Measurements from ENCODE around the gene RGS12. TPM values are rescaled to one million over a fixed set of nuclear protein-coding genes. Genes with fewer than 3 reads are reported as not detected.

The RGS12 gene
- total and polyA plus RNA-seq, 2 of the 8 experiments (the other 6 are each of a cell fraction or from before 2014, with no cell fraction given), result 6.0 to 16.4 TPM

- peaks cover 2 to 6% of the 10 kb centered on the region in 2 experiments for H4K20me1 ChIP-seq (replicated peaks in 1 of 2; ENCODE audit: control insufficient read depth in 1 of 2, insufficient read depth in 2 of 2, low read length in 2 of 2)
- H3K9ac ChIP-seq (replicated peaks in 1 of 4; ENCODE audit: extremely low read depth in 1 of 4, low read depth in 3 of 4, low read length in 3 of 4), result no peak overlapping the region
- H3K9me3 ChIP-seq (ENCODE audit: insufficient read depth in 2 of 2, low read depth in 1 of 2, low read length in 1 of 2), result no peaks in the 10 kb centered on the region
- H2BK20ac ChIP-seq (ENCODE audit: low read length), result no peak overlapping the region
- no peak overlapping the region for H3K27ac ChIP-seq (ENCODE audit: low read depth, low read length)
- no peak overlapping the region for H2BK120ac ChIP-seq (replicated peaks; ENCODE audit: low read depth, low read length)
- no peaks in the 10 kb centered on the region for H3K36me3 ChIP-seq (ENCODE audit: control insufficient read depth in 2 of 4, insufficient read depth in 4 of 4, low read length in 3 of 4)
- H3K4me3 ChIP-seq (ENCODE audit: extremely low read depth in 1 of 4, insufficient read depth in 2 of 4, low read depth in 3 of 4, low read length in 4 of 4), result no peak overlapping the region
- no peak overlapping the region for H4K5ac ChIP-seq (ENCODE audit: insufficient read length, low read depth, low read length)
- H3K23me2 ChIP-seq (ENCODE audit: low read depth, low read length), result no peaks in the 10 kb centered on the region
- TF ChIP-seq CHD1 (IDR thresholded peaks at IDR 0.05; ENCODE audit: low read depth, low read length) (no peak), BCL11A (IDR thresholded peaks at IDR 0.05; ENCODE audit: low read depth in 2 of 2, low read length in 2 of 2) (no peak), RAD21 (IDR thresholded peaks at IDR 0.05 in 1 of 2, conservative IDR thresholded peaks at IDR 0.05 in 1 of 2; ENCODE audit: low read depth in 2 of 2, low read length in 2 of 2) (0 out of 4 replicates have a peak, but pooled peaks of 1 of the 2 experiments have one; percentile 2), CBX5 (IDR thresholded peaks at IDR 0.05; ENCODE audit: low read depth, low read length) (no peak), POLR2AphosphoS5 (IDR thresholded peaks at IDR 0.05; ENCODE audit: low read depth, low read length) (no peak), ASH2L (IDR thresholded peaks at IDR 0.05; ENCODE audit: low read length) (no peak)
- DNase-seq (ENCODE audit: low read depth in 1 of 2, low spot score in 2 of 2), result peak in 1 of 2 experiments; percentile 29
- POLR2A ChIA-PET (ENCODE audit: partially characterized antibody), result interaction anchor here (1.9 kb wide), 1 partner anchor 68 kb away, joined by 4 read pairs; no protein-coding TSS in a partner anchor
- no peaks in the 10 kb centered on the region for H3K79me2 ChIP-seq (ENCODE audit: control insufficient read depth in 1 of 2, insufficient read depth in 2 of 2, low read length in 2 of 2)
- no peak overlapping the region for H3K56ac ChIP-seq (replicated peaks; ENCODE audit: insufficient read length, low read depth, low read length)
- 0 out of 2 replicates have a peak overlapping the region, but pooled peaks have one; percentile 27 for H2BK12ac ChIP-seq (ENCODE audit: low read depth, low read length)
- no peak overlapping the region for H4K91ac ChIP-seq (replicated peaks; ENCODE audit: insufficient read length, low read length)
- peaks cover 0 to 8% (median 0%) of the 10 kb centered on the region in 4 experiments; a peak in 3 of 7 replicates for H3K4me1 ChIP-seq (replicated peaks in 1 of 4; ENCODE audit: control insufficient read depth in 3 of 4, insufficient read depth in 4 of 4, low read length in 3 of 4)
- H2BK15ac ChIP-seq (ENCODE audit: low read length), result no peak overlapping the region
- H3K18ac ChIP-seq (ENCODE audit: extremely low read depth, low read length), result peak overlapping the region; percentile 83
- WGBS, 2 experiments (ENCODE audit: extremely low coverage in 1 of 2, insufficient coverage in 1 of 2, insufficient read length in 1 of 2, insufficient replicate concordance in 2 of 2, low coverage in 1 of 2, low lambda C conversion rate in 2 of 2, missing lambda C conversion rate in 1 of 2), result 77% methylated on average over 11 of the region's 14 CpGs; no CpG with 5 or more reads in 1 of the 2 experiments
- peak overlapping the region; percentile 22 for H4K8ac ChIP-seq (ENCODE audit: extremely low read depth, insufficient read depth, low read length)
- H3K27me3 ChIP-seq (replicated peaks in 1 of 4; ENCODE audit: control insufficient read depth in 3 of 4, extremely low read depth in 1 of 4, insufficient read depth in 3 of 4, low read length in 3 of 4), result no peaks in the 10 kb centered on the region
- no peak overlapping the region; a peak in 1 of 4 replicates for H3K4me2 ChIP-seq (ENCODE audit: insufficient read depth in 1 of 2, low read depth in 2 of 2, low read length in 2 of 2)
- no peak overlapping the region for H3K4ac ChIP-seq (replicated peaks; ENCODE audit: insufficient read length, low read depth, low read length)
- CTCF ChIA-PET (ENCODE audit: partially characterized antibody), result interaction anchor here (0.6 to 2.3 kb wide), 3 partner anchors 9 to 193 kb away, joined by 3 to 7 read pairs (median 3); no protein-coding TSS in a partner anchor
- no peak overlapping the region for H3K14ac ChIP-seq (ENCODE audit: insufficient read length)
- FAIRE-seq, result no peak
- H2AK5ac ChIP-seq (ENCODE audit: low read depth, low read length), result no peak overlapping the region
- no peak overlapping the region for H3K23ac ChIP-seq (ENCODE audit: insufficient read length)
- H2AFZ ChIP-seq (ENCODE audit: low read length), result no peak overlapping the region
- H2BK5ac ChIP-seq (ENCODE audit: low read depth, low read length), result peak overlapping the region; percentile 60; the same call in 1 of the 2 replicates
- H3K79me1 ChIP-seq (ENCODE audit: low read depth, low read length), result no peaks in the 10 kb centered on the region
Measured at GRCh38 chr4:3250438-3250955, 42.3 kb upstream of the RGS12 start.

Data from H1 (cell line).